ENCODE results near the gene DNLZ. TPM values are rescaled to one million over a fixed set of nuclear protein-coding genes. Genes with fewer than 3 reads are reported as not detected.

The DNLZ gene
- total RNA-seq, 5 donors from 2014 or later (not counting 1 experiment from before 2014, with no cell fraction given): 20.4 to 46.8 (median 36.3) TPM

- H3K4me3 ChIP-seq (ENCODE audit: control insufficient read depth in 1 of 2, extremely low read depth in 1 of 2, low read length in 1 of 2): no peak overlapping the region
- Mint-ChIP-seq H3K4me3 (no peak overlapping the region), H3K4me1 (peaks cover 0 to 2% (median 0%) of the 10 kb centered on the region in 3 donors), H3K36me3 (no peaks in the 10 kb centered on the region), H3K27me3 (no peaks in the 10 kb centered on the region), H3K9me3 (no peaks in the 10 kb centered on the region), H3K27ac (no peak overlapping the region)
- no peak for DNase-seq
- peaks cover 0 to 7% of the 10 kb centered on the region in 2 experiments for H3K4me1 ChIP-seq (ENCODE audit: control insufficient read depth in 1 of 2, extremely low read depth in 1 of 2, insufficient read depth in 2 of 2, low read length in 2 of 2)
- H3K27ac ChIP-seq (ENCODE audit: low read length): no peak overlapping the region
- CTCF ChIA-PET: no interaction called here
- H3K36me3 ChIP-seq (ENCODE audit: control insufficient read depth in 2 of 2, extremely low read depth in 1 of 2, insufficient read depth in 1 of 2, low read length in 1 of 2): no peaks in the 10 kb centered on the region
- no peak for ATAC-seq (replicated peaks in 1 of 4)
- no peaks in the 10 kb centered on the region for H3K27me3 ChIP-seq (replicated peaks in 1 of 2; ENCODE audit: control insufficient read depth in 2 of 2, extremely low read depth in 1 of 2, insufficient read depth in 2 of 2, low read length in 1 of 2)
- POLR2A ChIA-PET: no interaction called here
- no peaks in the 10 kb centered on the region for H3K9me3 ChIP-seq
- 89% methylated on average over 3 of the region's 12 CpGs for WGBS (ENCODE audit: insufficient coverage)
These were observed 23.6 kb downstream of the DNLZ start for GRCh38 chr9:136339958-136340310.

DNA sequence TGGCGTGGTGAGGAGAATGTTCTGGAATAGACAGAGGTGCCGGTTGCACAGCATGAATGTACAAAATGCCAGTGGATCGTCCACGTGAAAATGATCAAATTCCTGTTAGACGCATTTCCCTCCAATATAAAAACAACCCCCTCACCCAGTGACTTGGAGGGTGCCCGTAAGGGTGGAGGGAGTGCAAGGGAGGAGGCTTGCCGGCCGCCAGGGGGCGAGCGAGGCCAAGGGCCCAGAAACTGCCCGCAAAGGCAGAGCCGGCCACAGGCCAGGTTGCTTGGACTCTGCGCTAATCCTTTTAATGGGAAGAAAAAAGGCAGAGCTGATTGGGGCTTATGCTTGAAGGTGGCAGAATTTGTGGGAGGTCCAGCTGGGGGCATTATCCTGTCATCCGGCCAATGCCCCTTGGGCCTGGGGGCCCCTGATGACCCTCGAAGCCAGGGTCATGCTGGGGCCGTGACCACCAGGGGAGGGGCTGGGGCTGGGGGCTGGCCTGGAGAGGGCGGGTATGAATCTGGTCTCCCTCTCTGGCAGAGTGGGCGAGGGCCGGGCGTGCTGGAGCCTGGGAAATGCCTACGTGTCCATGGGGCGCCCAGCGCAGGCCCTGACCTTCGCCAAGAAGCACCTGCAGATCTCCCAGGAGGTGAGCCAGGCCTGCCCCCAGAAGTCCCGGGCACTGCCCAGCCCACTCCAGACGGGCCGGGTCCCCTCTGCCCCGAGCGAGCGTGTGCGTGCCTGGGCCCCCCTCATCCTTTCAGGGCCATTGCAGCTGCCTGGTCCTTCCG lies 24.2 kb downstream of the DNLZ start:
- H3K9me3 Mint-ChIP-seq: no peaks in the 10 kb centered on the region
- ATAC-seq (replicated peaks in 1 of 4): peak in 1 of 4 experiments; percentile 48
- CTCF ChIA-PET: no interaction called here

DNA sequence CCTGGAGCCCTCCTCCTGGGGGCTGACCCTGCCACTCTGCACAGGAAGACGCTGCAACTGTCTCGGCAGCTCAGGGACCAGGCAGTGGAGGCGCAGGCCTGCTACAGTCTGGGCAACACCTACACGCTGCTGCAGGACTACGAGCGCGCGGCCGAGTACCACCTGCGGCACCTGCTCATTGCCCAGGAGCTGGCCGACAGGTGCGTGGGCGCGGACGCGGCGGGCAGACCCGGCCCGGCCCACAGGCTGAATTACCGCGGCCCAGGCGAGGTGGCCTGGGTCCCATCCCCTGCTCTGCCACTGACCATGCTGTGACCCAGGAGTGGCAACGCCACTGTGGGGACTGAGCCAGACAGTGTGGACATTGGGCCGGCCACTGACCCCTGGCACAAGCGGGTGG lies 25.0 kb downstream of the DNLZ start:
- no peaks in the 10 kb centered on the region for H3K9me3 Mint-ChIP-seq
- no peak overlapping the region for H3K27ac Mint-ChIP-seq
- ATAC-seq (replicated peaks in 1 of 4) (no peak), DNase-seq (no peak)
- H3K27ac ChIP-seq (ENCODE audit: low read length): no peak overlapping the region
- POLR2A ChIA-PET: no interaction called here
- no peaks in the 10 kb centered on the region for H3K36me3 Mint-ChIP-seq
- H3K4me1 ChIP-seq (ENCODE audit: control insufficient read depth in 1 of 2, extremely low read depth in 1 of 2, insufficient read depth in 2 of 2, low read length in 2 of 2): peaks cover 0 to 7% of the 10 kb centered on the region in 2 experiments
- peaks cover 0 to 2% (median 0%) of the 10 kb centered on the region in 3 donors for H3K4me1 Mint-ChIP-seq
- 97% methylated on average over 22 of the region's 25 CpGs for WGBS (ENCODE audit: insufficient coverage)
- no peaks in the 10 kb centered on the region for H3K36me3 ChIP-seq (ENCODE audit: control insufficient read depth in 2 of 2, extremely low read depth in 1 of 2, insufficient read depth in 1 of 2, low read length in 1 of 2)
- H3K4me3 ChIP-seq (ENCODE audit: control insufficient read depth in 1 of 2, extremely low read depth in 1 of 2, low read length in 1 of 2): no peak overlapping the region
- H3K27me3 Mint-ChIP-seq: no peaks in the 10 kb centered on the region
- no peaks in the 10 kb centered on the region for H3K9me3 ChIP-seq
- no peak overlapping the region for H3K4me3 Mint-ChIP-seq
- CTCF ChIA-PET: no interaction called here
- H3K27me3 ChIP-seq (replicated peaks in 1 of 2; ENCODE audit: control insufficient read depth in 2 of 2, extremely low read depth in 1 of 2, insufficient read depth in 2 of 2, low read length in 1 of 2): no peaks in the 10 kb centered on the region

More for the DNA sequence above, 24.2 kb downstream of the DNLZ start:
- H3K36me3 ChIP-seq (ENCODE audit: control insufficient read depth in 2 of 2, extremely low read depth in 1 of 2, insufficient read depth in 1 of 2, low read length in 1 of 2): no peaks in the 10 kb centered on the region
- no peaks in the 10 kb centered on the region for H3K9me3 ChIP-seq
- no peaks in the 10 kb centered on the region for H3K36me3 Mint-ChIP-seq
- POLR2A ChIA-PET: no interaction called here
- WGBS (ENCODE audit: insufficient coverage): 86% methylated on average over 22 of the region's 32 CpGs
- no peaks in the 10 kb centered on the region for H3K27me3 Mint-ChIP-seq
- no peak overlapping the region for H3K27ac ChIP-seq (ENCODE audit: low read length)
- H3K27ac Mint-ChIP-seq: no peak overlapping the region
- peaks cover 0 to 7% of the 10 kb centered on the region in 2 experiments for H3K4me1 ChIP-seq (ENCODE audit: control insufficient read depth in 1 of 2, extremely low read depth in 1 of 2, insufficient read depth in 2 of 2, low read length in 2 of 2)
- DNase-seq: peak in 11 of 35 experiments; percentile 16 to 48 (median 30)
- no peaks in the 10 kb centered on the region for H3K27me3 ChIP-seq (replicated peaks in 1 of 2; ENCODE audit: control insufficient read depth in 2 of 2, extremely low read depth in 1 of 2, insufficient read depth in 2 of 2, low read length in 1 of 2)
- H3K4me1 Mint-ChIP-seq: peaks cover 0 to 2% (median 0%) of the 10 kb centered on the region in 3 donors
- no peak overlapping the region for H3K4me3 ChIP-seq (ENCODE audit: control insufficient read depth in 1 of 2, extremely low read depth in 1 of 2, low read length in 1 of 2)
- H3K4me3 Mint-ChIP-seq: no peak overlapping the region

- H3K9me3 ChIP-seq: no peaks in the 10 kb centered on the region
- no peaks in the 10 kb centered on the region for H3K27me3 ChIP-seq (replicated peaks in 1 of 2; ENCODE audit: control insufficient read depth in 2 of 2, extremely low read depth in 1 of 2, insufficient read depth in 2 of 2, low read length in 1 of 2)
- Mint-ChIP-seq H3K36me3 (no peaks in the 10 kb centered on the region), H3K27ac (no peak overlapping the region), H3K4me1 (no peaks in the 10 kb centered on the region), H3K9me3 (no peaks in the 10 kb centered on the region), H3K27me3 (no peaks in the 10 kb centered on the region), H3K4me3 (no peak overlapping the region)
- H3K4me3 ChIP-seq (ENCODE audit: control insufficient read depth in 1 of 2, extremely low read depth in 1 of 2, low read length in 1 of 2): no peak overlapping the region
- H3K27ac ChIP-seq (ENCODE audit: low read length): no peak overlapping the region
- no peaks in the 10 kb centered on the region for H3K36me3 ChIP-seq (ENCODE audit: control insufficient read depth in 2 of 2, extremely low read depth in 1 of 2, insufficient read depth in 1 of 2, low read length in 1 of 2)
- ChIA-PET POLR2A (no interaction called here), CTCF (interaction anchor here in 1 of 2 donors (0.6 kb wide), 1 partner anchor 63 kb away, joined by 3 read pairs; no protein-coding TSS in a partner anchor)
- WGBS (ENCODE audit: insufficient coverage): 90% methylated on average over 33 of the region's 43 CpGs
- ATAC-seq (replicated peaks in 1 of 4): no peak
- peaks cover 0 to under 1% of the 10 kb centered on the region in 2 experiments for H3K4me1 ChIP-seq (ENCODE audit: control insufficient read depth in 1 of 2, extremely low read depth in 1 of 2, insufficient read depth in 2 of 2, low read length in 2 of 2)
- no peak for DNase-seq
These were observed 25.8 kb downstream of the DNLZ start for GRCh38 chr9:136337416-136338395.

DNA sequence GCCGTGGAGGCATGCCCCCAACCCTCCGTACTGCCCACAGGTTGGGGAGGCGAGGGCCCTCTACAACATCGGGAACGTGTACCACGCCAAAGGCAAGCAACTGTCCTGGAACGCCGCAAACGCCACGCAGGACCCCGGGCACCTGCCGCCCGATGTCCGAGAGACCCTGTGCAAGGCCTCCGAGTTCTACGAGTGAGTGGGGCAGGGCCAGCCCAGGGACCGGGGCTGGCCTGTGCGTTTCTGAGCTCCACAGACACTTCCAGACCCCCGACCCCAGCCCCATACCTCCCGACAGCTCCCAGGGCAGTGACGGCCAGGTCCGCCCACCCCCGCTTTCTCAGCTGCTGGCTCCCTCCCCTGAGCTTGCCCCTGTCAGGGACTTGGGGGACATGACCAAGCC lies 26.7 kb downstream of the DNLZ start:
- Mint-ChIP-seq H3K9me3 (no peaks in the 10 kb centered on the region), H3K27ac (no peak overlapping the region), H3K4me1 (no peaks in the 10 kb centered on the region), H3K36me3 (no peaks in the 10 kb centered on the region), H3K27me3 (no peaks in the 10 kb centered on the region), H3K4me3 (no peak overlapping the region)
- H3K4me1 ChIP-seq (ENCODE audit: control insufficient read depth in 1 of 2, extremely low read depth in 1 of 2, insufficient read depth in 2 of 2, low read length in 2 of 2): peaks cover 0 to 2% of the 10 kb centered on the region in 2 experiments
- ATAC-seq (replicated peaks in 1 of 4): no peak
- ChIA-PET POLR2A (no interaction called here), CTCF (interaction anchor here in 1 of 2 donors (0.6 kb wide), 1 partner anchor 64 kb away, joined by 3 read pairs; no protein-coding TSS in a partner anchor)
- H3K4me3 ChIP-seq (ENCODE audit: control insufficient read depth in 1 of 2, extremely low read depth in 1 of 2, low read length in 1 of 2): no peak overlapping the region
- H3K9me3 ChIP-seq: no peaks in the 10 kb centered on the region
- H3K27ac ChIP-seq (ENCODE audit: low read length): no peak overlapping the region
- no peaks in the 10 kb centered on the region for H3K27me3 ChIP-seq (replicated peaks in 1 of 2; ENCODE audit: control insufficient read depth in 2 of 2, extremely low read depth in 1 of 2, insufficient read depth in 2 of 2, low read length in 1 of 2)
- no peak for DNase-seq
- no peaks in the 10 kb centered on the region for H3K36me3 ChIP-seq (ENCODE audit: control insufficient read depth in 2 of 2, extremely low read depth in 1 of 2, insufficient read depth in 1 of 2, low read length in 1 of 2)
- 96% methylated on average over 18 of the region's 23 CpGs for WGBS (ENCODE audit: insufficient coverage)

- H3K4me1 Mint-ChIP-seq: no peaks in the 10 kb centered on the region
- H3K4me1 ChIP-seq (ENCODE audit: control insufficient read depth in 1 of 2, extremely low read depth in 1 of 2, insufficient read depth in 2 of 2, low read length in 2 of 2): peaks cover 0 to 4% of the 10 kb centered on the region in 2 experiments
- H3K36me3 ChIP-seq (ENCODE audit: control insufficient read depth in 2 of 2, extremely low read depth in 1 of 2, insufficient read depth in 1 of 2, low read length in 1 of 2): no peaks in the 10 kb centered on the region
- no peak overlapping the region for H3K4me3 Mint-ChIP-seq
- H3K36me3 Mint-ChIP-seq: no peaks in the 10 kb centered on the region
- POLR2A ChIA-PET: no interaction called here
- DNase-seq: no peak
- WGBS (ENCODE audit: insufficient coverage): 92% methylated on average over 23 of the region's 30 CpGs
- no peaks in the 10 kb centered on the region for H3K9me3 Mint-ChIP-seq
- no peaks in the 10 kb centered on the region for H3K27me3 ChIP-seq (replicated peaks in 1 of 2; ENCODE audit: control insufficient read depth in 2 of 2, extremely low read depth in 1 of 2, insufficient read depth in 2 of 2, low read length in 1 of 2)
- H3K9me3 ChIP-seq: no peaks in the 10 kb centered on the region
- CTCF ChIA-PET: no interaction called here
- H3K27ac Mint-ChIP-seq: no peak overlapping the region
- no peak for ATAC-seq (replicated peaks in 1 of 4)
- H3K27ac ChIP-seq (ENCODE audit: low read length): no peak overlapping the region
- no peaks in the 10 kb centered on the region for H3K27me3 Mint-ChIP-seq
- no peak overlapping the region for H3K4me3 ChIP-seq (ENCODE audit: control insufficient read depth in 1 of 2, extremely low read depth in 1 of 2, low read length in 1 of 2)
These were observed 27.2 kb downstream of the DNLZ start for GRCh38 chr9:136336156-136336870.
